ENCODE measurements around the gene ISG15. TPM values are rescaled to one million over a fixed set of nuclear protein-coding genes. Genes with fewer than 3 reads are reported as not detected.
A peak's percentile ranks its signal among the peaks of the same experiment; 100 is the strongest.

The ISG15 gene
- total and polyA plus RNA-seq, 2 of the 13 experiments (the other 11 are each of a cell fraction or from before 2014, with no cell fraction given): 42.1 to 54.9 TPM

DNA sequence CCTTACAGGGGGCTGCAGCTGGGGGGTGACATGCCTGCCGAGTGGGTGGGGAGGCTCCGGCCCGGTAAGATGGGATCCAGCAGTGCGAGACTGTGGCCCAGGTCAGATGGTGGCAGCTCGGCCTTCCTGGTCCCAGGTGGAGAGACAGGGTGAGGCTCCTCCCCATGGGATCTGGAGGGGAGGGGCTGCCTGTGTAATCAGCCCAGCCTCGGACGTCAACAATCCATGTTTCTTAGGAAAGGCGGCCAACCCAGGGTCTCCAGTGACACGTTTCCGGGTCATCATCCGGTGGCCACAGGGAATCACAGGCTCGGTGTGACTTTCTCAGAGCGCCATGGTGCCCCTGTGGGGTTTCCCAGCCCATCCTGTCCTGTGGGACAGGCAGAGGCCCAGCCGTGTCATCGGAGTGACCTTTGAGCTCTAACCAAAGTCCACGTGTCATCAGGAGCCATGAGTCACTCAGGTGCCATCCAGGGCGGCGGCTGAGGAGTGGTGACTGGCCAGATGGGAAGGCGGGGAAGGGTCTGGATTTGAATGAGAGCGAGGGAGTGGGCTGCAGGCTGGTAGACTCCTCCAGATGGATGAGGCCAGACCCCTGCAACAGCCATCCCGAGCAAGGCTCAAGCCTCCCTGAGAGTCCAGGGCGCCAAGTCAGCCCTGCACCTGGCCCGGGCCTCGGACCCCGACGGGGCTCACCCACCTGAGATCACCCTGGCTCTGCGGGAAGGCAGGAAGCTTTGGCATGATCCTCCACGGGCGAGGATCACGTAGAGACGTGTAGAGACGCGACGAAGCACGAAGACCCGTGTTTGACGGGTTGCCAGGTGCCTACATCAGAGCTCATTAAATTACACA lies 6.8 kb upstream of the ISG15 start (continued):
- TF ChIP-seq RBM39 (IDR thresholded peaks at IDR 0.05; ENCODE audit: low read depth, low read length, poor library complexity, severe bottlenecking) (peak; percentile 49), MIXL1 (CRISPR knock-in tag; IDR thresholded peaks at IDR 0.05) (peak; percentile 80), NFKBIZ (CRISPR knock-in tag; IDR thresholded peaks at IDR 0.05) (peak; percentile 58; the same call in 1 of the 2 replicates), RCOR2 (CRISPR knock-in tag; IDR thresholded peaks at IDR 0.05) (peak; percentile 90), ZSCAN22 (CRISPR knock-in tag; IDR thresholded peaks at IDR 0.05) (peak; percentile 96), ZNF468 (CRISPR knock-in tag; IDR thresholded peaks at IDR 0.05) (no peak), SNRNP70 (IDR thresholded peaks at IDR 0.05; ENCODE audit: low read depth, low read length) (no peak), SATB2 (CRISPR knock-in tag; IDR thresholded peaks at IDR 0.05) (no peak), ZKSCAN1 (IDR thresholded peaks at IDR 0.05; ENCODE audit: low read length) (0 out of 2 replicates have a peak, but pooled peaks have one; percentile 12), ZNF333 (CRISPR knock-in tag; IDR thresholded peaks at IDR 0.05; ENCODE audit: borderline replicate concordance) (no peak; the same call in 1 of the 2 replicates), MEIS1 (CRISPR knock-in tag; IDR thresholded peaks at IDR 0.05; ENCODE audit: borderline replicate concordance) (peak; percentile 87; the same call in 1 of the 2 replicates), NFE2L2 (IDR thresholded peaks at IDR 0.05; ENCODE audit: low read length) (peak; percentile 14; the same call in 1 of the 2 replicates), ZNF879 (CRISPR knock-in tag; IDR thresholded peaks at IDR 0.05) (0 out of 2 replicates have a peak, but pooled peaks have one; percentile 20), KAT7 (CRISPR knock-in tag; IDR thresholded peaks at IDR 0.05; ENCODE audit: borderline replicate concordance) (peak; percentile 62; the same call in 1 of the 2 replicates), ZBTB20 (CRISPR knock-in tag; IDR thresholded peaks at IDR 0.05; ENCODE audit: borderline replicate concordance, low read depth) (peak; percentile 88; the same call in 1 of the 2 replicates), CHD2 (IDR thresholded peaks at IDR 0.05; ENCODE audit: low read depth, low read length) (peak; percentile 58; the same call in 1 of the 2 replicates), MAF1 (CRISPR knock-in tag; IDR thresholded peaks at IDR 0.05; ENCODE audit: borderline replicate concordance) (0 out of 2 replicates have a peak, but pooled peaks have one; percentile 47), ZNF207 (IDR thresholded peaks at IDR 0.05; ENCODE audit: borderline replicate concordance) (no peak), FOXK2 (IDR thresholded peaks at IDR 0.05) (peak; percentile 69; the same call in 1 of the 2 replicates), MAZ (IDR thresholded peaks at IDR 0.05; ENCODE audit: borderline replicate concordance, low read depth, low read length) (peak; percentile 39; the same call in 1 of the 2 replicates), MAZ (CRISPR knock-in tag; IDR thresholded peaks at IDR 0.05; ENCODE audit: low read depth) (peak; percentile 72; the same call in 1 of the 2 replicates), U2AF1 (optimal IDR thresholded peaks at IDR 0.05; ENCODE audit: low read depth, low read length) (peak; percentile 9), PREB (CRISPR knock-in tag; IDR thresholded peaks at IDR 0.05) (0 out of 2 replicates have a peak, but pooled peaks have one; percentile 29), TBP (CRISPR knock-in tag; IDR thresholded peaks at IDR 0.05) (peak; percentile 89; the same call in 1 of the 2 replicates), GABPA (IDR thresholded peaks at IDR 0.05; ENCODE audit: low read depth, low read length) (no peak), GABPA (CRISPR knock-in tag; IDR thresholded peaks at IDR 0.05; ENCODE audit: low read depth) (peak; percentile 91), ZBTB7A (CRISPR knock-in tag; IDR thresholded peaks at IDR 0.05) (peak; percentile 81)

Data from HepG2 (cell line).